ENCODE data around the gene GRIK4.

DNA sequence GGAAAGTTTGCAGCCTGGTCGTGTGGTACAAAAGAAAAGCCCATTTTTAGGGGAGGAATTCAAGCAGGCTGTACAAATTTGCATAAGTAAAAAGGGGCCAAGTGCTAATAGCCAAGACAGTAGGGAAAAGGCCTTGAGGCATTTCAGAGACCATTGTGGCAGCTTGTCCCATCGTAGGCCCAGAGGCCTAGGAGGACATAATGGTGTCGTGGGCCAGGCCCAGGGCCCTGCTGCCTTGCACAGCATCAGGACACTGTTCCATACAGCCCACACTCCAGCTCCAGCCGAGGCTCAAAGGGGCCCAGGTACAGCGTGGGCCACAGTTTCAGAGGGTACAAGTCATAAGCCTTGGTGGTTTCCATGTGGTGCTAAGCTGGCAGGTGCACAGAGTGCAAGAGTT, 106.9 kb downstream of the GRIK4 start:
- no peak for TF ChIP-seq CTCF (IDR thresholded peaks at IDR 0.05)
- no peak for TF ChIP-seq EZH2 (IDR thresholded peaks at IDR 0.05)
